ENCODE data around the gene GLIS1.

DNA sequence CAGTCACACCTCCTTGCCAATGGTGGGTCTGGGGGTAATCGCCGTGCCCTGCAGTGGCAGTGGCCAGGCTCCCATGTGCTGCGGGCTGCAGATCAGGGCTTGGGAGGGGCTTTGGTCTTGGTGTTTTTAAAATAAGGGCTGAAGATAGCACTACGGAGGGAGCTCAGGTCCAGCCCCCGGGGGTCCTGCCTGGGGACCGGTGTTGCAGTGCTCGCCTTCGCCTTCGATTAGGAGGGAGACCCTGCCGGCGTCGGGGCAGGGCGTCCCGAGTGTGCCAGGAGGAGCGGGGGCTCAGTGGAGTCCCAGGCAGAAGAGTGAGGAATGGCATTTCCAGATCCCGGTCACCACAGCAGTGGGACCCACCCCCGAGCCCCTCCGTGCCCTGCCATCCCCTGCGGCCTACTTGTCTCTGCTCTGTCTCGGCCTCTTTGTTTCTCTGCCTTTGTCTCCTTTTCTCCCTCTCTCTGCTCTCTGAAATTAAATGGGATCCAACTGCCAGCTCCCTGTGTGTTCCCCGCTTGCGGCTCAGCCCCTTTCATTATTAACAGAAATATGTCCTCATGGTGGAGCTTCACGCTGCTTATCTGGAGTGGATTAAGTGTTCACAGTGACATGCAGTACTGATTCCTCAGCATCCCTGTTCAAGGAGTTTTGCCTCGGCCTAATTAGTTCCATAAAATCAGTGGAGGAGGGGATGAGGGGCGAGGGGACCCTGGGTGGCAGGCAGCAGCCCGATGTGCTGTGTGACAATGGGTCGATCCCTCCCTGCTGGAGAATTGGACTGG is 235.3 kb downstream of the GLIS1 start:
- TF ChIP-seq CTCF (IDR thresholded peaks at IDR 0.05) (no peak), POLR2A (IDR thresholded peaks at IDR 0.05) (no peak)

Data from heart left ventricle (tissue), 13 donors.